Psoas muscle (tissue), 8 donors: ENCODE data around the gene GTSF1L. TPM values are rescaled to one million over a fixed set of nuclear protein-coding genes. Genes with fewer than 3 reads are reported as not detected.
"Not testable (repeated sequence)": the region's sequence is repeated elsewhere in the genome, so short reads cannot be mapped to it uniquely, and the experiment has no call there.

ENCODE experiments used
- ATAC-seq, 4 donors: fragments of 200-7000 bp; cut with Tn5 transposase; one replicate each; pipeline ENCODE4 v1.9.1; 2020; ENCODE audit warnings: moderate library complexity in 3 of 4, mild to moderate bottlenecking in 2 of 4
- DNase-seq, 2 donors: peaks; one replicate each; pipeline ENCODE4 v3.0.0-alpha.2; 2020
- H3K27ac ChIP-seq: fragments of 200-600 bp; one replicate; pipeline ENCODE4 v1.8.0; 2022
- H3K27me3 ChIP-seq, 3 donors: fragments of 200-600 bp in 1 of 3; one replicate each; pipeline versions ENCODE4 v1.6.1 to v1.8.0; 2013 to 2022; ENCODE audit warnings: low read length in 2 of 3, mild to moderate bottlenecking in 2 of 3, moderate library complexity in 1 of 3; ENCODE audit not compliant: insufficient read depth in 3 of 3
- H3K36me3 ChIP-seq, 2 donors: fragments of 200-600 bp in 1 of 2; one replicate each; pipeline versions ENCODE4 v1.6.1 to v1.8.0; 2013 to 2022; ENCODE audit warnings: low read depth in 1 of 2, mild to moderate bottlenecking in 1 of 2, moderate library complexity in 1 of 2; ENCODE audit not compliant: insufficient read depth in 1 of 2
- H3K4me1 ChIP-seq: fragments of 200-600 bp; one replicate; pipeline ENCODE4 v1.8.0; 2022
- H3K4me3 ChIP-seq: fragments of 200-600 bp; one replicate; pipeline ENCODE4 v1.8.0; 2022; ENCODE audit warnings: mild to moderate bottlenecking
- H3K9me3 ChIP-seq: fragments of 200-600 bp; one replicate; pipeline ENCODE4 v1.8.0; 2022
- WGBS, 3 donors: extraction: QIAGEN DNeasy Blood & Tissue Kit; methylation state at CpG; one replicate each; pipeline versions ENCODE4 v1.1.6 to v1.1.7; 2013; 5-methylcytosine and 5-hydroxymethylcytosine counted together
- intact Hi-C, 2 donors: fragments of 100-400 bp; cut with DNase I; formaldehyde crosslinking; loops; one replicate each; pipeline versions ENCODE4 v1.11.0 to v1.14.2; 2022
- polyA plus RNA-seq, 3 donors: library from polyadenylated mRNA; stranded (reverse); fragments of 200-250 nt; gene quantifications; one replicate each; pipeline ENCODE4 v1.2.3, GENCODE V29; 2013
- total RNA-seq, 4 donors: library from RNA; stranded (reverse); fragmentation: NEBNext Ultra II Directional in 2 of 4; extraction: Animal tissue kit (Norgen Biotek cat#: 25700) in 2 of 4; gene quantifications; one replicate each; pipeline versions ENCODE4 v1.2.1 to v1.2.4, GENCODE V29; 2021 to 2023
- TF ChIP-seq, protein P1 (sequence below): fragments of 200-600 bp; IDR thresholded peaks from one replicate; pipeline ENCODE4 v1.8.0; 2022; ENCODE audit warnings: antibody characterized with exemption
- donor health status: healthy with polysubstance abuse.
- donor health status: DM: no; HTN: no; CAD: no; lungs with moderate emphysema.
- donor health status: Bipolar disorder and iron deficiency.
- donor health status: healthy.
- donor health status: DM: yes; HTN: yes; CAD: no.
- donor health status: DM: no; HTN: no; CAD: no.
- donor health status: DM: no; HTN: no; CAD: no.
- donor health status: DM: yes; HTN: yes; CAD: no.

Gene GTSF1L
- total and polyA plus RNA-seq, 7 donors: not detected

DNA sequence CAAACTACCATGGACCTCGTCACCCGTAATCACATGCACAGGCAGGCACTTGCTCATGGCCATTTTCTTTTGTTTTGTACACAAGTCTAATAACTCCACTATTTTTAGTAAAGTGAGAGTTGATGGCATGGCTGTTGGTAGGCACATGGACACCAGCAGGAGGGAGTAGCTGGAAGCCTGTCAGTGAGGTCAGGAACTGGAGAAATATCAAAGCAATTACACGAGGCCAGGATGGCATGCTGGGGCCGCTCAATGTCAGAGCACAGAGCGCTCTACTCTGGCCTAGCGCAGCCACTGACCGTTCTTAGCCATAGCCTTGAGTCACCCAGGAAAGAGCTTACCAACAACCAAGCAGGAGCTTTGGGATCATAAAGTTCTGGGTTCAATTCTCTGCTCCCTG lies 36.1 kb upstream of the GTSF1L start:
- Histone ChIP-seq H3K9me3 (no peaks in the 10 kb centered on the region), H3K27me3 (peaks cover 0 to 37% (median 7%) of the 10 kb centered on the region in 3 donors), H3K4me3 (no peak overlapping the region), H3K36me3 (no peaks in the 10 kb centered on the region), H3K27ac (no peak overlapping the region), H3K4me1 (no peaks in the 10 kb centered on the region)
- no peak for ATAC-seq
- DNase-seq: no peak
- intact Hi-C loops: loop anchor here in 1 of 2 donors (10.0 kb wide), 1 partner anchor 548 kb away; no protein-coding TSS in a partner anchor
- TF ChIP-seq, protein P1, sequence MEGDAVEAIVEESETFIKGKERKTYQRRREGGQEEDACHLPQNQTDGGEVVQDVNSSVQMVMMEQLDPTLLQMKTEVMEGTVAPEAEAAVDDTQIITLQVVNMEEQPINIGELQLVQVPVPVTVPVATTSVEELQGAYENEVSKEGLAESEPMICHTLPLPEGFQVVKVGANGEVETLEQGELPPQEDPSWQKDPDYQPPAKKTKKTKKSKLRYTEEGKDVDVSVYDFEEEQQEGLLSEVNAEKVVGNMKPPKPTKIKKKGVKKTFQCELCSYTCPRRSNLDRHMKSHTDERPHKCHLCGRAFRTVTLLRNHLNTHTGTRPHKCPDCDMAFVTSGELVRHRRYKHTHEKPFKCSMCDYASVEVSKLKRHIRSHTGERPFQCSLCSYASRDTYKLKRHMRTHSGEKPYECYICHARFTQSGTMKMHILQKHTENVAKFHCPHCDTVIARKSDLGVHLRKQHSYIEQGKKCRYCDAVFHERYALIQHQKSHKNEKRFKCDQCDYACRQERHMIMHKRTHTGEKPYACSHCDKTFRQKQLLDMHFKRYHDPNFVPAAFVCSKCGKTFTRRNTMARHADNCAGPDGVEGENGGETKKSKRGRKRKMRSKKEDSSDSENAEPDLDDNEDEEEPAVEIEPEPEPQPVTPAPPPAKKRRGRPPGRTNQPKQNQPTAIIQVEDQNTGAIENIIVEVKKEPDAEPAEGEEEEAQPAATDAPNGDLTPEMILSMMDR: no peak
- WGBS, 3 donors: 81 to 86% (median 82%) methylated on average over 7 of the region's 7 CpGs

DNA sequence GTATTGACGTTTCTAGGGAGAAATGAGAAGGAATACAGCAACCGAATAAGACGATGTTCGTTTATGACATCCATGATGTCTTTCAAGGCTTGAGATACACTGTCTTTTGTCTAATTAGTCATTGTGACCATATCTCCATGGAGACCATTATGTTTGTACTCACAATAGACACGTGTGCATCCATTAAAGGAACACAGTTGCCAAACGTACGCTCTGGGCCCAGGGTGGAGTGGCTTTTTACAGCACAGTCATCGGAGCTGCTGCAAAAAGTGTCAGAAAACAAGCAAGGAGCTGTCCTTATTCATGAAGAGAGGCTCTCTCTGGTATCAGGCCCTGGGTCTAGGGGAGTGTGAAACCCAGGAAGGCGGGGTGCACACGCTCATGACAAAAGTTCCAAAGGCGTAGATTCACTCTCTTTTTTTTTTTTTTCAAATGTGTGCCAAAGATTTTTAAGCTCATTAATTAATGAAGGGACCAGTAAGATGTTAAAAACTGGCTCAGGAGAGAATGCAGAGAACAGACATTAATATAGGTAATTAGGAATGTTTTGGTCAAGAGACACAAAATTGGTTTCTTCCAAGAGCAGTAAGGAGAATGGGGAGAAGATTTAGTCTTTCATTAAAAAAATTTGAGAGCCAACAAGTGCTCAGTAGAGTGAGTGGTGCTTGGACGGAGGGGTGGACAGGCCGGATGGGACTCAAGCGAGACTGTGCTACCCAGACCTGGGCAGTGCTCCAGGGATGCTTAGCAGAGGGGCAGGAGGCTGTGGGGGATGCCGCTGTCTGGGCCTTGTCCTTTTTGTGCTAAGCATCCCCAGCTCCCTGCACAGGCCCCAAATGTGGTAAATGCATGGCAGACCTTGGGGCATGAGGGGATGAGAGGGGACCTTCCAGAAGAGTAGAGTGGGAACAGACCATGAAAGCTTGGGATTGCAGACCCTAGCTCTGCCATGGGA lies 34.9 kb upstream of the GTSF1L start:
- TF ChIP-seq, protein P1: no peak
- Histone ChIP-seq H3K27me3 (peaks cover 0 to 27% (median 3%) of the 10 kb centered on the region in 3 donors), H3K27ac (no peak overlapping the region), H3K4me1 (no peaks in the 10 kb centered on the region), H3K4me3 (no peak overlapping the region), H3K9me3 (no peaks in the 10 kb centered on the region), H3K36me3 (no peaks in the 10 kb centered on the region)
- no peak for DNase-seq
- WGBS, 3 donors: 59 to 64% (median 63%) methylated on average over 15 of the region's 15 CpGs
- no peak for ATAC-seq
- intact Hi-C loops: loop anchor here in 1 of 2 donors (10.0 kb wide), 1 partner anchor 547 kb away; no protein-coding TSS in a partner anchor

DNA sequence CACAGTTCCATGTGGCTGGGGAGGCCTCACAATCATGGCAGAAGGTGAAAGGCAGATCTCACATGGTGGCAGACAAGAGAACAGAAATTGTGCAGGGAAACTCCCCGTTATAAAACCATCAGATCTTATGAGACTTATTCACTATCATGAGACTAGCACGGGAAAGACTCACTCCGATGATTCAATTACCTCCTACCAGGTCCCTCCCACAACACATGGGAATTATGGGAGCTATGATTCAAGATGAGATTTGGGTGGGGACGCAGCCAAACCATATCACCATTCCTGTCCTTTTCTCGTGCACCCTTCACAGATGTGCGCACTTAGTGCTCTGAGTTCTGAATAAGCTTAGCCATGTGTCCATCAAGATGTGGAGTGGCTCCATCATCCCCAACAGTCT lies 31.1 kb upstream of the GTSF1L start:
- H3K27ac ChIP-seq, intact Hi-C loops, H3K36me3 ChIP-seq, DNase-seq, ATAC-seq, H3K4me1 ChIP-seq, H3K9me3 ChIP-seq, H3K4me3 ChIP-seq: not testable (repeated sequence)
- peaks cover 0 to 11% (median 3%) of the 10 kb centered on the region in 3 donors for H3K27me3 ChIP-seq
- 76 to 81% (median 78%) methylated on average over 6 of the region's 6 CpGs for WGBS, 3 donors

DNA sequence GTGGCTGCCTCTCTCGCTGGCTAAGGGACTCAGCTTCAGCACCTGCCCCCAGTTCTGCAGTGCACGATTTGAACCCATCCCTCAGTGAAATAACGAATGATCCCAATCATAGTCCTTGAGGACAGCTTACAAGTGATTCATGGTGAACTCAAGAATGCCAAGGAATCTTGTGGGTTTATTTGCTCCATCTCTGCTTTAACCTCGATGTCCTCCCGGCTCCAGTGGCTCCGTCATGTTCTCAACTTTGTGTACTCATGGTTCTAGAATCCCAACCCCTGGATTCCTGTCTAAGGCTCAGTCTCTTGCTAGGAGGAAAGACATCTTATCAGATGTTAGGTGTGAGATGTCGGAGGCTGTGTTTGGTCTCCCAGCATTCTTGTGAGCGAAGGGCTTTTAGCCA lies 29.0 kb upstream of the GTSF1L start:
- TF ChIP-seq, protein P1: no peak
- ATAC-seq: no peak
- no peaks in the 10 kb centered on the region for H3K36me3 ChIP-seq
- no peaks in the 10 kb centered on the region for H3K9me3 ChIP-seq
- 84 to 91% (median 89%) methylated on average over 8 of the region's 8 CpGs for WGBS, 3 donors
- H3K27ac ChIP-seq: no peak overlapping the region
- H3K4me1 ChIP-seq: no peaks in the 10 kb centered on the region
- H3K4me3 ChIP-seq: no peak overlapping the region
- no peak for DNase-seq
- intact Hi-C loops: no loop called here
- H3K27me3 ChIP-seq: peaks cover 0 to 11% (median 3%) of the 10 kb centered on the region in 3 donors

DNA sequence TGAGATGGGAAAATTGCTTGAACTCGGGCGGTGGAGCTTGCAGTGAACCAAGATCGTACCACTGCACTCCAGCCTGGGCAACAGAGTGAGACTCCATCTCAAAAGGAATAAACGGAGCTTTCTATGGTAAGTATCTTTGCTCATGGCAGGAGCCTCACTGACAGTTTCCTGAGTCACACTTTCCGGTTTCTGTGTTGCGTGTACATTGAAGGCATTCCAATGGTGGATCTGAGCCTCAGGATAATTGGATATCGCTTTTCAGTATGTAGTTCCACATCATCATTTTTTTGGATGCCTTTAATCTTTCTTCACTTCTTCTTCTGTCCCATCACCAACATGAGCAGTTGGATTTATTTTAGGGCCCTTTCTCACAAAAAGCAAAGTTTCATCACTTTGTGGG lies 28.6 kb upstream of the GTSF1L start:
- Histone ChIP-seq H3K4me3 (no peak overlapping the region), H3K9me3 (no peaks in the 10 kb centered on the region), H3K27me3 (peaks cover 0 to 9% (median 3%) of the 10 kb centered on the region in 3 donors), H3K27ac (no peak overlapping the region), H3K4me1 (no peaks in the 10 kb centered on the region), H3K36me3 (no peaks in the 10 kb centered on the region)
- ATAC-seq: no peak
- WGBS, 3 donors: 80 to 85% (median 83%) methylated on average over 7 of the region's 7 CpGs
- TF ChIP-seq, protein P1: no peak
- DNase-seq: no peak
- intact Hi-C loops: no loop called here
